SK-N-SH treated with all-trans-retinoic acid at 6 μM for 48 hours (cell line): ENCODE results near the gene CDKN2AIPNL.
A peak's percentile ranks its signal among the peaks of the same experiment; 100 is the strongest.

Experiments used
- ATAC-seq: fragments of 200-7000 bp; cut with Tn5 transposase; 3 replicates; pipeline ENCODE4 v1.9.1; 2020; ENCODE audit warnings: mild to moderate bottlenecking, moderate library complexity
- ARNTL ChIP-seq: fragments of 450-650 bp; formaldehyde crosslinking; IDR thresholded peaks from 2 replicates; pipeline ENCODE4 v1.5.0; 2020; ENCODE audit warnings: low read depth, mild to moderate bottlenecking, moderate library complexity, borderline replicate concordance
- BACH2 ChIP-seq: fragments of 250-450 bp; sonication (Bioruptor Pico); IDR thresholded peaks from 2 replicates; pipeline ENCODE4 v1.9.0; 2021; ENCODE audit warnings: mild to moderate bottlenecking, borderline replicate concordance
- CREB5 ChIP-seq: fragments of 250-450 bp; sonication (Bioruptor Pico); IDR thresholded peaks from 2 replicates; pipeline ENCODE4 v1.5.1; 2020; ENCODE audit warnings: low read depth, mild to moderate bottlenecking, moderate library complexity
- CSRNP3 ChIP-seq: fragments of 250-450 bp; sonication (Bioruptor Pico); IDR thresholded peaks from 2 replicates; pipeline ENCODE4 v1.5.1; 2021; ENCODE audit warnings: mild to moderate bottlenecking, moderate library complexity
- GLIS3 ChIP-seq: fragments of 250-450 bp; sonication (Bioruptor Pico); IDR thresholded peaks from 2 replicates; pipeline ENCODE4 v1.5.0; 2020; ENCODE audit warnings: mild to moderate bottlenecking, moderate library complexity
- ISL1 ChIP-seq: fragments of 250-450 bp; sonication (Bioruptor Pico); IDR thresholded peaks from 2 replicates; pipeline ENCODE4 v2.1.2; 2022; ENCODE audit warnings: mild to moderate bottlenecking, moderate library complexity
- PATZ1 ChIP-seq: fragments of 250-450 bp; sonication (Bioruptor Pico); IDR thresholded peaks from 2 replicates; pipeline ENCODE4 v1.8.0; 2020; ENCODE audit warnings: mild to moderate bottlenecking, moderate library complexity, borderline replicate concordance
- PPARA ChIP-seq: fragments of 250-450 bp; sonication (Bioruptor Pico); IDR thresholded peaks from 2 replicates; pipeline ENCODE4 v1.5.0; 2020; ENCODE audit warnings: mild to moderate bottlenecking, borderline replicate concordance
- RARB ChIP-seq: fragments of 250-450 bp; sonication (Bioruptor Pico); IDR thresholded peaks from 2 replicates; pipeline ENCODE4 v1.8.0; 2021; ENCODE audit warnings: mild to moderate bottlenecking, moderate library complexity
- SNAI2 ChIP-seq: fragments of 250-450 bp; sonication (Bioruptor Pico); IDR thresholded peaks from 2 replicates; pipeline ENCODE4 v1.5.0; 2020; ENCODE audit warnings: mild to moderate bottlenecking, moderate library complexity
- TSHZ2 ChIP-seq: fragments of 250-450 bp; sonication (Bioruptor Pico); IDR thresholded peaks from 2 replicates; pipeline ENCODE4 v1.5.0; 2020; ENCODE audit warnings: mild to moderate bottlenecking, moderate library complexity
- ZC3H10 ChIP-seq: fragments of 250-450 bp; sonication (Bioruptor Pico); IDR thresholded peaks from 2 replicates; pipeline ENCODE4 v1.5.1; 2021; ENCODE audit warnings: mild to moderate bottlenecking, moderate library complexity
- ZFP3 ChIP-seq: fragments of 250-450 bp; sonication (Bioruptor Pico); IDR thresholded peaks from 2 replicates; pipeline ENCODE4 v1.5.0; 2020; ENCODE audit warnings: mild to moderate bottlenecking, moderate library complexity
- ZNF70 ChIP-seq: fragments of 450-650 bp; formaldehyde crosslinking; IDR thresholded peaks from 2 replicates; pipeline ENCODE4 v1.5.0; 2020; ENCODE audit warnings: mild to moderate bottlenecking, moderate library complexity

Gene CDKN2AIPNL

GRCh38 chr5:134437847-134438581 is 26.3 kb upstream of the CDKN2AIPNL start:
- TF ChIP-seq RARB (CRISPR knock-in tag) = no peak
- TF ChIP-seq ZNF70 (CRISPR knock-in tag) = no peak
- no peak for TF ChIP-seq CSRNP3 (CRISPR knock-in tag)
- no peak for TF ChIP-seq PPARA (CRISPR knock-in tag)
- TF ChIP-seq ARNTL (CRISPR knock-in tag) = no peak
- no peak for TF ChIP-seq ZC3H10
- no peak for TF ChIP-seq CREB5 (CRISPR knock-in tag)
- TF ChIP-seq SNAI2 (CRISPR knock-in tag) = no peak
- TF ChIP-seq PATZ1 (CRISPR knock-in tag) = no peak
- peak; percentile 51 for ATAC-seq

- no peak for TF ChIP-seq ZFP3 (CRISPR knock-in tag)
- no peak for TF ChIP-seq ARNTL (CRISPR knock-in tag)
- no peak for TF ChIP-seq TSHZ2 (CRISPR knock-in tag)
- no peak for TF ChIP-seq BACH2 (CRISPR knock-in tag)
- TF ChIP-seq ISL1 = no peak
- no peak for TF ChIP-seq CSRNP3 (CRISPR knock-in tag)
- no peak for TF ChIP-seq GLIS3 (CRISPR knock-in tag)
- TF ChIP-seq CREB5 (CRISPR knock-in tag) = no peak
- no peak for TF ChIP-seq SNAI2 (CRISPR knock-in tag)
- TF ChIP-seq, all 23 proteins: peak for 0
Measured at GRCh38 chr5:134437340-134437846, 25.7 kb upstream of the CDKN2AIPNL start.

GRCh38 chr5:134436523-134437339 is 25.1 kb upstream of the CDKN2AIPNL start:
- peak; percentile 74 for ATAC-seq
- TF ChIP-seq RARB (CRISPR knock-in tag) (0 out of 2 replicates have a peak, but pooled peaks have one; percentile 6), CSRNP3 (CRISPR knock-in tag) (no peak), ZC3H10 (0 out of 2 replicates have a peak, but pooled peaks have one; percentile 6), ZNF70 (CRISPR knock-in tag) (no peak), ZFP3 (CRISPR knock-in tag) (peak; percentile 29; the same call in 1 of the 2 replicates)

More at GRCh38 chr5:134437340-134437846, 25.7 kb upstream of the CDKN2AIPNL start:
- no peak for ATAC-seq
